Activated T-helper 9 cell treated with anti-CD3 and anti-CD28 coated beads, Interleukin-2, amount 50 U/mL, for 16 hours (primary cell): Measurements from ENCODE around the gene PDXDC1.
"Not testable (repeated sequence)": the region's sequence is repeated elsewhere in the genome, so short reads cannot be mapped to it uniquely, and the experiment has no call there.

Experiments used
- DNase-seq: peaks from one replicate; pipeline ENCODE4 v3.0.0-alpha.2; 2020; ENCODE audit warnings: low read depth

Gene PDXDC1

GRCh38 chr16:14974331-14974655 lies 533 bp upstream of the PDXDC1 start:
- DNase-seq, result not testable (repeated sequence)

GRCh38 chr16:14975418-14976194 lies 780 bp downstream of the PDXDC1 start:
- DNase-seq, result peak; percentile 57

GRCh38 chr16:14976971-14977736 lies 2.3 kb downstream of the PDXDC1 start:
- not testable (repeated sequence) for DNase-seq

GRCh38 chr16:14978281-14978680 lies 3.5 kb downstream of the PDXDC1 start:
- DNase-seq, result not testable (repeated sequence)

- not testable (repeated sequence) for DNase-seq
These were observed 4.1 kb downstream of the PDXDC1 start for GRCh38 chr16:14978908-14979307.

- DNase-seq, result not testable (repeated sequence)
These were observed 6.4 kb downstream of the PDXDC1 start for GRCh38 chr16:14981234-14981633.

GRCh38 chr16:14982521-14982920 lies 7.7 kb downstream of the PDXDC1 start:
- DNase-seq, result not testable (repeated sequence)

- not testable (repeated sequence) for DNase-seq
These were observed 13.3 kb downstream of the PDXDC1 start for GRCh38 chr16:14988092-14988491.

- DNase-seq, result not testable (repeated sequence)
These were observed 13.9 kb downstream of the PDXDC1 start for GRCh38 chr16:14988661-14989191.

- not testable (repeated sequence) for DNase-seq
These were observed 14.8 kb downstream of the PDXDC1 start for GRCh38 chr16:14989291-14990281.

GRCh38 chr16:14993277-14994151 lies 18.7 kb downstream of the PDXDC1 start:
- not testable (repeated sequence) for DNase-seq

- not testable (repeated sequence) for DNase-seq
These were observed 21.9 kb downstream of the PDXDC1 start for GRCh38 chr16:14996702-14997101.

GRCh38 chr16:14998300-14998699 lies 23.5 kb downstream of the PDXDC1 start:
- not testable (repeated sequence) for DNase-seq

GRCh38 chr16:14999845-15000244 lies 25.0 kb downstream of the PDXDC1 start:
- not testable (repeated sequence) for DNase-seq

GRCh38 chr16:15002448-15002847 lies 27.6 kb downstream of the PDXDC1 start:
- DNase-seq, result not testable (repeated sequence)

- not testable (repeated sequence) for DNase-seq
These were observed 30.7 kb downstream of the PDXDC1 start for GRCh38 chr16:15005357-15006132.

- not testable (repeated sequence) for DNase-seq
These were observed 33.8 kb downstream of the PDXDC1 start for GRCh38 chr16:15008647-15009046.

- not testable (repeated sequence) for DNase-seq
These were observed 38.1 kb downstream of the PDXDC1 start for GRCh38 chr16:15012941-15013340.

GRCh38 chr16:15015671-15016070 lies 40.8 kb downstream of the PDXDC1 start:
- not testable (repeated sequence) for DNase-seq

- not testable (repeated sequence) for DNase-seq
These were observed 41.5 kb downstream of the PDXDC1 start for GRCh38 chr16:15016354-15016753.
